ENCODE results near the gene PSTPIP1. TPM values are rescaled to one million over a fixed set of nuclear protein-coding genes. Genes with fewer than 3 reads are reported as not detected.

PSTPIP1 gene
- polyA plus RNA-seq, 1 donor from 2014 or later: not detected

GRCh38 chr15:77084436-77084835 is 89.5 kb downstream of the PSTPIP1 start:
- Histone ChIP-seq H3K9me2 (ENCODE audit: insufficient read depth, low read length) (no peaks in the 10 kb centered on the region), H3K4me3 (ENCODE audit: low read length) (no peak overlapping the region), H4K20me1 (ENCODE audit: insufficient read depth) (no peaks in the 10 kb centered on the region), H3K27ac (ENCODE audit: low read length) (no peak overlapping the region), H3K36me3 (ENCODE audit: insufficient read depth, low read length) (no peaks in the 10 kb centered on the region), H3K4me2 (ENCODE audit: low read length) (no peak overlapping the region), H3K9ac (ENCODE audit: low read length) (no peak overlapping the region), H3K9me3 (ENCODE audit: low read length) (no peaks in the 10 kb centered on the region), H2AFZ (ENCODE audit: low read depth, low read length) (no peak overlapping the region), H3F3A (ENCODE audit: insufficient read depth, low read length, poor library complexity, severe bottlenecking) (no peaks in the 10 kb centered on the region), H3K27me3 (ENCODE audit: insufficient read depth, low read depth, low read length) (no peaks in the 10 kb centered on the region), H3K79me2 (replicated peaks; ENCODE audit: insufficient read depth, low read length) (no peaks in the 10 kb centered on the region)
- TF ChIP-seq TAF1 (IDR thresholded peaks at IDR 0.05; ENCODE audit: low read depth): no peak

- no peak overlapping the region for H3K9ac ChIP-seq (ENCODE audit: low read length)
- no peaks in the 10 kb centered on the region for H3K27me3 ChIP-seq (ENCODE audit: insufficient read depth, low read depth, low read length)
- no peaks in the 10 kb centered on the region for H4K20me1 ChIP-seq (ENCODE audit: insufficient read depth)
- no peaks in the 10 kb centered on the region for H3K36me3 ChIP-seq (ENCODE audit: insufficient read depth, low read length)
- H3F3A ChIP-seq (ENCODE audit: insufficient read depth, low read length, poor library complexity, severe bottlenecking): no peaks in the 10 kb centered on the region
- H2AFZ ChIP-seq (ENCODE audit: low read depth, low read length): no peak overlapping the region
- no peaks in the 10 kb centered on the region for H3K79me2 ChIP-seq (replicated peaks; ENCODE audit: insufficient read depth, low read length)
- no peaks in the 10 kb centered on the region for H3K9me3 ChIP-seq (ENCODE audit: low read length)
- no peak overlapping the region for H3K4me2 ChIP-seq (ENCODE audit: low read length)
- H3K4me3 ChIP-seq (ENCODE audit: low read length): no peak overlapping the region
- no peak overlapping the region for H3K27ac ChIP-seq (ENCODE audit: low read length)
- TF ChIP-seq EP300 (conservative IDR thresholded peaks at IDR 0.05; ENCODE audit: poor library complexity, severe bottlenecking) (no peak), RAD21 (conservative IDR thresholded peaks at IDR 0.05) (no peak), EZH2 (IDR thresholded peaks at IDR 0.05; ENCODE audit: borderline replicate concordance, insufficient read depth, low read length, poor library complexity, severe bottlenecking) (no peak), REST (IDR thresholded peaks at IDR 0.05; ENCODE audit: borderline replicate concordance) (no peak), POLR2AphosphoS5 (IDR thresholded peaks at IDR 0.05) (no peak), MXI1 (conservative IDR thresholded peaks at IDR 0.05; ENCODE audit: poor library complexity, severe bottlenecking) (no peak), TAF1 (IDR thresholded peaks at IDR 0.05; ENCODE audit: low read depth) (no peak), SMC3 (conservative IDR thresholded peaks at IDR 0.05; ENCODE audit: poor library complexity) (no peak), CTCF (IDR thresholded peaks at IDR 0.05; ENCODE audit: poor library complexity, severe bottlenecking) (no peak)
- H3K9me2 ChIP-seq (ENCODE audit: insufficient read depth, low read length): no peaks in the 10 kb centered on the region
These were observed 90.4 kb downstream of the PSTPIP1 start for GRCh38 chr15:77085297-77085696.

Small RNA genes lying within 50 kb of the gene (small RNA-seq; reads per million reads assigned to genes)
- 0 to 3.5 (median 0) reads per million in 3 experiments for gene RN7SL278P

Other genes starting within 250 kb of the PSTPIP1 start
- gene SCAPER, start 89.8 kb upstream of the PSTPIP1 start, polyA plus RNA-seq: 59.9 and 77.1 TPM in 2 replicates
- gene RCN2, start 63.4 kb upstream of the PSTPIP1 start, polyA plus RNA-seq: 355 and 400 TPM in 2 replicates
- gene TSPAN3, start 76.0 kb downstream of the PSTPIP1 start, polyA plus RNA-seq: 815 and 857 TPM in 2 replicates

Data from neural cell (in vitro differentiated cells).